GM12872 (cell line): Measurements from ENCODE around the gene AMER2.

Experiments
- TF ChIP-seq, protein P1 (sequence below): IDR thresholded peaks from 3 replicates; pipeline ENCODE4 v1.5.1; 2011; ENCODE audit warnings: low read depth, mild to moderate bottlenecking, low read length, moderate library complexity; ENCODE audit not compliant: insufficient read depth

The AMER2 gene

DNA sequence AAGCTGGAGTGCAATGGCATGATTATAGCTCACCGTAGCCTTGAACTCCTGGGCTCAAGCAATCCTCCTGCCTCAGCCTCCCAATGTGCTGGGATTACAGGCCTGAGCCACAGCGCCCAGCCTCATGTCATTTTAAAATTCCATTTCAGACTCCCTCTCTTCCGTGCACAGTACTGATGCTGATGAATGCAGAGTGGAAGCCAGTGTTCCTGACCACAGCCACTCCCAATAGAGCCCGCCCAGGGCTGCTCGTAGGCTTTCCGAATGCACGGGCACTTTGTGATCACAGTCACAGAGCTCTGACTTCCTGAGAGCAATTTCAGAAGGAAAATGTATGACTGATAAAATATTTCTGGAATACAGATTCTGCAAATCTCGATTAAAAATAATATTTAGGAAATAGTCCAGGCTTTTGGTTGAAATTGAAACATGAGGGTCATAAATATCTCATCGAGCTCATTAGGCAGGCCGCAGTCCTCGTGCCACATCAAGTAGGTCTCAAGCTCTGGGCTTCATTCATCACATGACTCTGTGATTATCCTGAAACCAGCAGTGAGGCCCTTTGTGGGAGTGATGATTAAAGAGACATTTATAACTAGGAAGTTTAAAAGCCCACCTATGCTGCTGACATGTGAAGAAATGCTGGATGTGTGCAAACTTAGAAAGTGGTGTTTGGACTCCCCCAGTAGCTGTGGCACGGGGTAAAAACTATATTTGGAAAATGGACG, 38.9 kb upstream of the AMER2 start:
- TF ChIP-seq, protein P1, sequence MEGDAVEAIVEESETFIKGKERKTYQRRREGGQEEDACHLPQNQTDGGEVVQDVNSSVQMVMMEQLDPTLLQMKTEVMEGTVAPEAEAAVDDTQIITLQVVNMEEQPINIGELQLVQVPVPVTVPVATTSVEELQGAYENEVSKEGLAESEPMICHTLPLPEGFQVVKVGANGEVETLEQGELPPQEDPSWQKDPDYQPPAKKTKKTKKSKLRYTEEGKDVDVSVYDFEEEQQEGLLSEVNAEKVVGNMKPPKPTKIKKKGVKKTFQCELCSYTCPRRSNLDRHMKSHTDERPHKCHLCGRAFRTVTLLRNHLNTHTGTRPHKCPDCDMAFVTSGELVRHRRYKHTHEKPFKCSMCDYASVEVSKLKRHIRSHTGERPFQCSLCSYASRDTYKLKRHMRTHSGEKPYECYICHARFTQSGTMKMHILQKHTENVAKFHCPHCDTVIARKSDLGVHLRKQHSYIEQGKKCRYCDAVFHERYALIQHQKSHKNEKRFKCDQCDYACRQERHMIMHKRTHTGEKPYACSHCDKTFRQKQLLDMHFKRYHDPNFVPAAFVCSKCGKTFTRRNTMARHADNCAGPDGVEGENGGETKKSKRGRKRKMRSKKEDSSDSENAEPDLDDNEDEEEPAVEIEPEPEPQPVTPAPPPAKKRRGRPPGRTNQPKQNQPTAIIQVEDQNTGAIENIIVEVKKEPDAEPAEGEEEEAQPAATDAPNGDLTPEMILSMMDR = no peak

DNA sequence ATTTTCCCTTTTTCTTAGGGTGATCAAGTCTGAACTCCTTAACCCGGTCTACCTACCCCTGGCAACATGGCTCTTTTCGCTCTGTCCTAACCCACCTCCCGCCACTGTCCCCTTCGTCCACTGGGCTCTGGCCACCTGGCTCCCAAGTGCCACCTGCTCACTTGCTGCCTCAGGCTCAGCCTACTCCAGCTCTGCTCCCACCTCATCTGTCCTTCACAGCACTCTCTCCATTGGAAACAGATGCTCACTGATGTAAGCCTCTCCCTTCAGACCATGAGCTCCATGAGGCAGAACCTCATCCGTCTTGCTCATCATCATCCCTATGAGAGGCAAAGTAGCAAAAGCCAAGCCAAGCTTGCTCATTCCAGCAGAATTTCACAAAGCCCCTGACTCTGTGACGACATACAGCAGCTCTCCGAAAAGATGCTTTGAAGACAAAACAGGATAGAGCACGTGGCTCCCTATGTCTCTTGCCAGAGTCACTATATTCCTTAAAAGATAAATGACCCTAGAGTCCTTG, 35.3 kb upstream of the AMER2 start:
- TF ChIP-seq, protein P1 = no peak

DNA sequence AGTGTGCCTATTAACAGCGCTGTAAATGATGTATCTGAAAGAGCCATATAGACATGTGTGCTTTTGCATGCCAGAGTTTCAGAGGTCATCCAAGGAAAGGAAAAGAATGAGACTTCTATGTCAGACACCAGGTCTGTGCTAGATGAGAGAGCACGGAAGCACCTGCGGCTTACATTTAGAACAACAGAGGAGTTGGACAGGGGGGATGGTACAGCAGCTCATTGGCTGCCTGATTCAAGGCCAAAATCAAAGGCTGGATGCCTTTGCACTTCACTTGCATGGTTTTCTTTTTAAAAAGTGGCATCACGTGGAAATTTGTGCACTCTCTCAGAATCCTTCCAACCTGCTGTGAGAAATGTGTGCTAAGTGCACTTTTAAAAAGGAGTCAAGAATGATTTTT, 32.8 kb upstream of the AMER2 start:
- TF ChIP-seq, protein P1 = no peak

DNA sequence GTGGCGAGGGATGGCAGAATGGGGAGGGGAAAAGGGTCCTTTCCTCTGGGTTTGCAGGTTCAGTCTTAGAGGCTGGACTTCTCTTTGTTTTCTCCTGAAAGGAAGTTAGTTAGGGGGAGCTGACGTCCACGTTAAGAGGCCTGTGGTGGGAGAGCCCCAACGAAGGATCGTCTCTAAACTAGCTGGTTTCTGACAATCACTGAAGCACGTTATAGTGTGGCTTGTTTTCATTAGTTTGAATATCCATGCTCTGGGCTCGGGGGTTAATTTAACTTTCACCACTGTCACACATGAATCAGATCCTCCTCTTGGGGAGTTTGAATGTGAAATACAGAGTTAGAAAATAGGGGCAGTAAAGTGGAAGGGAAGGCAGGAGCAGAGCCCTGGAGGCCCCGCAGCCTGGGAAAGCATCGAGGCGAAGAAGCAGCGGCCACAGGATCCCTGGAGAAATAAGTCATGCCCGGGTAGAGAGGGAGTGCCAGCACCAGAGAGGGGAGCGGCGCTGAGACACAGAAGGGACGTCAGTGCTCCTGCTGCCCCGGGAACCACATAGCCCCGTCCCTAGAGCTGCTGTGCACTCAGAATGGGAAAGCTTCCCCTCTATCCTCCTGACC, 31.1 kb upstream of the AMER2 start:
- TF ChIP-seq, protein P1 = no peak

DNA sequence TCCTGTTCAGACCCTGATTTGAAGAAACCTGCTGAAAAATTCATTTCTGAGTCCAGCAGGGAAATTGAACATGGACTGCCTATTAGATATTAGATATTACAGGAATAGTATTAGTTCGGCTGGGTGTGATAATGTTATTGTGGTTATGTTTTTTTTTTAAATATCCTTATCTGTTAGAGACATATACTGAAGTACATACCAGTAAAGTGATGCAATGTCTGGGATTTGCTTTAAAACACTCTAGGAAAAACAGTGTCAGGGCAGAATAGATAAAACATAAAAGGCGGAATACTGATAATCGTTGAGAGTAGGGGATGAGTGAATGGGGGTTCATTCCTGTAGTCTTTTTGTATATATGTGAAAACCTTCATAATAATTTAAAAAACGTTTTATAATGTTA, 28.7 kb upstream of the AMER2 start:
- TF ChIP-seq, protein P1 = no peak

DNA sequence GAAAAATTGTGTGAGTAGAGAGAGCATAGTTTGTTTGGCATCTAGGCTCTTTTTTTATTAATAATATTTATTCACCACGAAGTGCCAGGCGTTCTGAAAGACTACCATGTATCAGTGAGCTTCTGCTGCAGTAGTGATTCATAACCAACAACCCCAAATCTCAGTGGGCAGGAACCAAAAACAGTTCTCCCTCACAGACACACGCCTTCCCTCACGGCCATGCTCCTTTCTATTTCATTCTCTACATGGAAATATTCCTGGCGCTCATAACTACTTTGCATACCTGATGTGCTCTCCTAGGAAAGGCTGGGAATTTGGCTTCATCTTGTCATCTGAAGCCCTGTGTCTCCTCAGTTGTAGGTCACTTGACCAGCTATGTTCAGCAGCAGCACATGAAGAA, 26.6 kb upstream of the AMER2 start:
- TF ChIP-seq, protein P1 = no peak

DNA sequence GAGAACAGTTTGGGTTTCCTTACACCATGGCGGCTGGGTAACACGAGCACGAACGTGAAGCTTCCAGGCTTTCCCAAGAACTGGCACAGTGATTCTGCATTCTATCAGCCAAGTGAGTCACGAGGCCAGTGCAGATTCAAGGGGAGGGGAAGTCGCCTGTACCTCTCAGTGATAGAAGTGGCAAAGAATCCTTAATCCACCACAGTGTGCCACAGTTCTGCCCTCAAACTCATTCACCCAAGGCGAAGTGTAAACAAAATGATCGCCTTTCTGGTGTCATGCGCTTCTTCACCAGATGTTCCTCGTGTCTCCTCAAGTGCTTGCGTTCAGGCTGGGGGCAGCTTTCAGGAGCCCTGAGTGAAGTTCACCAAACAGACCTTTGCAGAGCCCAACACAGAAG, 24.9 kb upstream of the AMER2 start:
- TF ChIP-seq, protein P1 = no peak
